Measurements from ENCODE around the gene SEPTIN3.

GRCh38 chr22:41932353-41932752 is 36.9 kb upstream of the SEPTIN3 start:
- TF ChIP-seq POLR2A (IDR thresholded peaks at IDR 0.05) = no peak
- no peak for TF ChIP-seq CTCF (IDR thresholded peaks at IDR 0.05)
